Left lung (tissue), 10 donors: Measurements from ENCODE around the gene MEGF9. TPM values are rescaled to one million over a fixed set of nuclear protein-coding genes. Genes with fewer than 3 reads are reported as not detected.
"Not testable (repeated sequence)": the region's sequence is repeated elsewhere in the genome, so short reads cannot be mapped to it uniquely, and the experiment has no call there.

Experiments
- ATAC-seq: fragments of 200-7000 bp; cut with Tn5 transposase; one replicate; pipeline ENCODE4 v1.9.1; 2020; ENCODE audit warnings: moderate library complexity
- DNase-seq, 4 donors: peaks; one replicate each; pipeline ENCODE4 v3.0.0-alpha.2; 2013 to 2020
- H3K27ac ChIP-seq, 2 donors: fragments of 200-600 bp; sonication (generic) in 1 of 2; one replicate each; pipeline versions ENCODE4 v1.5.0 to v1.8.0; 2020 to 2021
- H3K27me3 ChIP-seq, 2 donors: fragments of 200-600 bp; sonication (generic) in 1 of 2; one replicate each; pipeline versions ENCODE4 v1.5.0 to v1.8.0; 2020 to 2021
- H3K36me3 ChIP-seq, 2 donors: fragments of 200-600 bp; sonication (generic) in 1 of 2; one replicate each; pipeline versions ENCODE4 v1.5.0 to v1.8.0; 2020 to 2021
- H3K4me1 ChIP-seq, 2 donors: fragments of 200-600 bp; one replicate each; pipeline ENCODE4 v1.8.0; 2021
- H3K4me3 ChIP-seq, 2 donors: fragments of 200-600 bp; sonication (generic) in 1 of 2; one replicate each; pipeline versions ENCODE4 v1.5.0 to v1.8.0; 2020 to 2021; ENCODE audit warnings: mild to moderate bottlenecking in 1 of 2
- H3K9me3 ChIP-seq, 2 donors: fragments of 200-600 bp; sonication (generic) in 1 of 2; one replicate each; pipeline versions ENCODE4 v1.5.0 to v1.8.0; 2020 to 2021
- intact Hi-C, 2 donors: fragments of 100-400 bp; cut with DNase I; formaldehyde crosslinking; loops; one replicate each; pipeline versions ENCODE4 v1.11.2 to v1.14.2; 2022
- polyA plus RNA-seq, 6 donors: library from polyadenylated mRNA; unstranded; fragments of 120-200 nt; gene quantifications; one replicate each; pipeline ENCODE4 v1.2.1, GENCODE V29; 2013; ENCODE audit not compliant: insufficient read length in 6 of 6
- total RNA-seq, 2 donors: library from RNA; stranded (reverse); fragmentation: NEBNext Ultra II Directional; extraction: Animal tissue kit (Norgen Biotek cat#: 25700); gene quantifications; one replicate each; pipeline ENCODE4 v1.2.1, GENCODE V29; 2021
- TF ChIP-seq, protein P1 (sequence below), 2 donors: fragments of 200-600 bp; sonication (generic) in 1 of 2; IDR thresholded peaks; one replicate each; pipeline versions ENCODE4 v1.5.0 to v1.8.0; 2021; ENCODE audit warnings: antibody characterized with exemption in 2 of 2
- donor health status: DM: no; HTN: yes; CAD: no.
- donor health status: DM: no; HTN: no; CAD: no.

MEGF9 gene
- total and polyA plus RNA-seq, 8 donors = 13.8 to 103 (median 15.3) TPM

DNA sequence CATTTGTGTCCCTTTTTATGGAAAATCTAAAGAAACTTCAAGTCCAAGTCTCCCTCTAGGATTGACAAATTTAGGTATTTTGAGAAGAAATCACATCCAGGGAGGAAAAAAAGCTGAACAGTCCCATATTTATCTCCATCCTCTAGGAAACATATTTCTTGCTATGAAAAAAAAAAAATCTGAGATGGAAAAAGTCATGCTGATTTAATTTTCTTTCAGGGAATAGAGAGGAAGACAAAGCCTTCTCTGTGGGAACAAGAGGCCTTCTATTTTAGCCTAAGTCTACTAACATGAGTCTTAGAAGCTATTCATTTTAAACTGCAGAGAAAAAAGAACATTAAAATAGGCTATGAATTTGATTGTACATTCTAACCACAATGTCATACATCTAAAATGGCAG lies 71.2 kb downstream of the MEGF9 start:
- TF ChIP-seq, protein P1, sequence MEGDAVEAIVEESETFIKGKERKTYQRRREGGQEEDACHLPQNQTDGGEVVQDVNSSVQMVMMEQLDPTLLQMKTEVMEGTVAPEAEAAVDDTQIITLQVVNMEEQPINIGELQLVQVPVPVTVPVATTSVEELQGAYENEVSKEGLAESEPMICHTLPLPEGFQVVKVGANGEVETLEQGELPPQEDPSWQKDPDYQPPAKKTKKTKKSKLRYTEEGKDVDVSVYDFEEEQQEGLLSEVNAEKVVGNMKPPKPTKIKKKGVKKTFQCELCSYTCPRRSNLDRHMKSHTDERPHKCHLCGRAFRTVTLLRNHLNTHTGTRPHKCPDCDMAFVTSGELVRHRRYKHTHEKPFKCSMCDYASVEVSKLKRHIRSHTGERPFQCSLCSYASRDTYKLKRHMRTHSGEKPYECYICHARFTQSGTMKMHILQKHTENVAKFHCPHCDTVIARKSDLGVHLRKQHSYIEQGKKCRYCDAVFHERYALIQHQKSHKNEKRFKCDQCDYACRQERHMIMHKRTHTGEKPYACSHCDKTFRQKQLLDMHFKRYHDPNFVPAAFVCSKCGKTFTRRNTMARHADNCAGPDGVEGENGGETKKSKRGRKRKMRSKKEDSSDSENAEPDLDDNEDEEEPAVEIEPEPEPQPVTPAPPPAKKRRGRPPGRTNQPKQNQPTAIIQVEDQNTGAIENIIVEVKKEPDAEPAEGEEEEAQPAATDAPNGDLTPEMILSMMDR (IDR thresholded peaks at IDR 0.05) = no peak
- intact Hi-C loops = no loop called here
- ATAC-seq = no peak

GRCh38 chr9:120642129-120642770 lies 72.0 kb downstream of the MEGF9 start:
- ATAC-seq = no peak

More for the DNA sequence above, 71.2 kb downstream of the MEGF9 start:
- H3K4me3 ChIP-seq = no peak overlapping the region
- DNase-seq = no peak
- no peaks in the 10 kb centered on the region for H3K4me1 ChIP-seq
- no peaks in the 10 kb centered on the region for H3K9me3 ChIP-seq
- H3K27me3 ChIP-seq = no peaks in the 10 kb centered on the region
- H3K27ac ChIP-seq = no peak overlapping the region
- no peaks in the 10 kb centered on the region for H3K36me3 ChIP-seq

GRCh38 chr9:120640874-120641273 lies 73.4 kb downstream of the MEGF9 start:
- H3K27me3 ChIP-seq, DNase-seq, H3K27ac ChIP-seq, H3K4me3 ChIP-seq, intact Hi-C loops, H3K9me3 ChIP-seq, H3K4me1 ChIP-seq, H3K36me3 ChIP-seq, ATAC-seq: not testable (repeated sequence)

More at GRCh38 chr9:120642129-120642770, 72.0 kb downstream of the MEGF9 start:
- H3K9me3 ChIP-seq = no peaks in the 10 kb centered on the region
- intact Hi-C loops = no loop called here
- no peaks in the 10 kb centered on the region for H3K36me3 ChIP-seq
- TF ChIP-seq, protein P1 (IDR thresholded peaks at IDR 0.05) = no peak
- no peaks in the 10 kb centered on the region for H3K4me1 ChIP-seq
- H3K27me3 ChIP-seq = no peaks in the 10 kb centered on the region
- no peak overlapping the region for H3K27ac ChIP-seq
- no peak overlapping the region for H3K4me3 ChIP-seq
- DNase-seq = no peak

GRCh38 chr9:120640380-120640779 lies 73.9 kb downstream of the MEGF9 start:
- Histone ChIP-seq H3K36me3 (peaks cover 0 to 12% of the 10 kb centered on the region in 2 donors), H3K4me1 (no peaks in the 10 kb centered on the region), H3K4me3 (no peak overlapping the region), H3K27me3 (no peaks in the 10 kb centered on the region), H3K27ac (no peak overlapping the region), H3K9me3 (no peaks in the 10 kb centered on the region)
- DNase-seq (no peak), ATAC-seq (no peak)
- intact Hi-C loops = no loop called here
- TF ChIP-seq, protein P1 (IDR thresholded peaks at IDR 0.05) = no peak

- intact Hi-C loops = no loop called here
- H3K27me3 ChIP-seq = no peaks in the 10 kb centered on the region
- H3K9me3 ChIP-seq = peaks cover 0 to 5% of the 10 kb centered on the region in 2 donors
- no peak overlapping the region for H3K4me3 ChIP-seq
- DNase-seq (no peak), ATAC-seq (no peak)
- H3K27ac ChIP-seq = no peak overlapping the region
- TF ChIP-seq, protein P1 (IDR thresholded peaks at IDR 0.05) = no peak
- H3K36me3 ChIP-seq = peaks cover 0 to 12% of the 10 kb centered on the region in 2 donors
- no peaks in the 10 kb centered on the region for H3K4me1 ChIP-seq
These were observed 76.4 kb downstream of the MEGF9 start for GRCh38 chr9:120637919-120638318.
